Transverse colon (tissue), 4 donors: ENCODE measurements around the gene ZC3H18.

Experiments used
- CTCF ChIP-seq, 5 experiments: fragments of 200-600 bp in 3 of 5; fragments of 450-650 bp in 2 of 5; sonication (generic) in 3 of 5; IDR thresholded peaks; 1 replicate in 2 of 5; 2 replicates in 3 of 5; pipeline ENCODE4 v1.5.1; 2016 to 2017; ENCODE audit warnings: antibody characterized with exemption in 5 of 5, inconsistent platforms in 3 of 5, mild to moderate bottlenecking in 2 of 5, moderate library complexity in 1 of 5
- POLR2A ChIP-seq: fragments of 450-650 bp; IDR thresholded peaks from one replicate; pipeline ENCODE4 v1.6.1; 2016; ENCODE audit warnings: antibody characterized with exemption, mild to moderate bottlenecking, moderate library complexity
- POLR2AphosphoS5 ChIP-seq, 3 donors: sonication (generic); formaldehyde crosslinking; IDR thresholded peaks; one replicate each; pipeline ENCODE4 v1.6.1; 2016; ENCODE audit warnings: antibody characterized with exemption in 3 of 3

- TF ChIP-seq CTCF (IDR thresholded peaks at IDR 0.05) (no peak), POLR2AphosphoS5 (IDR thresholded peaks at IDR 0.05) (no peak), POLR2A (no peak)
These were observed 51.9 kb downstream of the ZC3H18 start for GRCh38 chr16:88622125-88622524.
